Large intestine (tissue), 3 donors: ENCODE data around the gene RRAGA. TPM values are rescaled to one million over a fixed set of nuclear protein-coding genes. Genes with fewer than 3 reads are reported as not detected.
A peak's percentile ranks its signal among the peaks of the same experiment; 100 is the strongest.

Experiments used
- DNase-seq, 2 donors: peaks; one replicate each; pipeline versions ENCODE4 v3.0.0 to v3.0.0-alpha.2; 2013
- H3K27ac ChIP-seq: one replicate; pipeline ENCODE4 v1.5.1; 2013; ENCODE audit warnings: low read length
- H3K27me3 ChIP-seq: 2 replicates; pipeline ENCODE4 v1.6.1; 2013; ENCODE audit warnings: low read length; ENCODE audit not compliant: control insufficient read depth, insufficient read depth
- H3K36me3 ChIP-seq: 2 replicates; pipeline ENCODE4 v1.6.1; 2013; ENCODE audit warnings: low read length; ENCODE audit not compliant: control insufficient read depth, insufficient read depth
- H3K4me1 ChIP-seq: one replicate; pipeline ENCODE4 v1.6.1; 2013; ENCODE audit warnings: low read length; ENCODE audit not compliant: control insufficient read depth, insufficient read depth
- H3K4me3 ChIP-seq: one replicate; pipeline ENCODE4 v1.5.1; 2013; ENCODE audit warnings: low read length
- H3K9me3 ChIP-seq: one replicate; pipeline ENCODE4 v1.6.1; 2013; ENCODE audit warnings: mild to moderate bottlenecking, low read depth, low read length, moderate library complexity; ENCODE audit not compliant: control insufficient read depth
- WGBS: methylation state at CpG from one replicate; pipeline ENCODE4 v1.1.5; 2013; ENCODE audit warnings: low lambda C conversion rate; ENCODE audit not compliant: insufficient coverage; 5-methylcytosine and 5-hydroxymethylcytosine counted together
- polyA plus RNA-seq: library from polyadenylated mRNA; unstranded; fragments of 120-200 nt; gene quantifications from one replicate; pipeline ENCODE4 v1.2.1, GENCODE V29; 2013

The RRAGA gene
- polyA plus RNA-seq, 1 donor: 64.0 TPM

DNA sequence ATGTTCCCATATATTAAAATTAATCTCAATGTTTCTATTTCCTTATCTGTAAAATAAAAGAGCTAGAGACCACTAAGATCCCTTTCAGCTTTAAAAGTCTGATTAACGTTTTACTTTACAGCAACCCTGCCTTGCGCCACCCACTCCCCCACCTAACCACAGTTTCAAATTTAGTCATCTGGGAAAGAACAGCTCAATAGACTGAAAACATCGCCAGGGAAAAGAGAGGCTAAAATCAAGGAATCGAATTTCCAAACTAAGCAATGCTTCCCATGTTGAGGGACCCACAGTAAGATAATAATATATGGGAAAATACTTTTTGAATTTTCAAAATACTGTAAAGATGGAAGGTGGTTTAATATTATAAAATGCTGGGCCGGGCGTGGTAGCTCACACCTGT is 22.9 kb upstream of the RRAGA start:
- no peak for DNase-seq
- 98% methylated on average over 5 of the region's 6 CpGs for WGBS
- Histone ChIP-seq H3K27ac (no peak overlapping the region), H3K4me1 (no peaks in the 10 kb centered on the region), H3K36me3 (no peaks in the 10 kb centered on the region), H3K9me3 (no peaks in the 10 kb centered on the region), H3K27me3 (peaks cover 6% of the 10 kb centered on the region), H3K4me3 (no peak overlapping the region)

DNA sequence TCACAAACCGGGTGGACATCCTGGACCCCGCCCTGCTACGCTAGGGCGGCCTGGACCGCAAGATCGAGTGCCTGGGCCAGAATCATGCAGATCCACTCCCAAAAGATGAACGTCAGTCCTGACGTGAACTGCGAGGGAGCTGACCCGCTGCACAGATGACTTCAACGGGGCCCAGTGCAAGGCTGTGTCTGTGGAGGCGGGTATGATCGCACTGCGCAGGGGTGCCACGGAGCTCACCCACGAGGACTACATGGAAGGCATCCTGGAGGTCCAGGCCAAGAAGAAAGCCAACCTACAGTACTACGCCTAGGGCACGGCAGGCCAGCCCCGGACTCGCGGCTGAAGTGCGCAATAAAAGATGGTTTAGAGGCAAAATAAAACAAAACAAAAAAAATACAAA is 21.4 kb upstream of the RRAGA start:
- Histone ChIP-seq H3K4me1 (peaks cover 8% of the 10 kb centered on the region), H3K9me3 (no peaks in the 10 kb centered on the region), H3K27me3 (peaks cover 6% of the 10 kb centered on the region), H3K27ac (no peak overlapping the region), H3K36me3 (no peaks in the 10 kb centered on the region), H3K4me3 (no peak overlapping the region)
- DNase-seq: no peak
- no CpG with 5 or more reads among the region's 22 CpGs for WGBS

DNA sequence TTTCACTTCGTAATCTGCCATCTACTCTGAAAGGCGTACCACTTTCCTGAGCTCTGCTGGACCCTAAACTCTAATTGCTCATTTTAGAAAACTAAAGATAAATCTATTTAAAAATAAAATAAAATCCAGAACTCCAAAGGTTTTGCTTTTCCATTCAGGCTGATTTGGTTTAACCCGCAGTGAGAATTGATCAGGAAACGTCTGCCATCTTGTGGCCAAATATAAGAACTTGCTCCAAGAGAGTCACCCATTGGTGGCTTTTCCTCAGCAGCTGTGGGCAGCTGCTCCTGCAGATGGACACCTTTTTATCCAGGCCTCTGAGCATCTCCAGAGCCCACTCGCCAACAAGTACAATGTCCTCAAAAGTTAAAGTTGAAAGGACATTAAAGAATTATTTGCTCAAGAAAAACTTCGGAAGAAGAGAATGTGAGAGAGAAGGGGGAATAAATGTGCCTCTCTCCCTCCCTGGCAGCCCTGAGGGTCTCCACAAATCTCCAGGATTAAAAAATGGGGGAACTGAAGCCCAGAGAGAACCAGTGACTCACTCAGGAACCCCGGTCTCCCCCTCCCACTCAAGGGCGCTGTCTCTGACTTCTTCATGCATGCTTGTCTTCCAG is 20.3 kb upstream of the RRAGA start:
- H3K4me3 ChIP-seq: no peak overlapping the region
- no peak overlapping the region for H3K27ac ChIP-seq
- 30% methylated on average over 2 of the region's 8 CpGs for WGBS
- H3K4me1 ChIP-seq: peaks cover 9% of the 10 kb centered on the region
- H3K9me3 ChIP-seq: no peaks in the 10 kb centered on the region
- peak; percentile 37 to 42 for DNase-seq
- H3K36me3 ChIP-seq: no peaks in the 10 kb centered on the region
- H3K27me3 ChIP-seq: peaks cover 2% of the 10 kb centered on the region

- Histone ChIP-seq H3K9me3 (no peaks in the 10 kb centered on the region), H3K27ac (no peak overlapping the region)
Measured at GRCh38 chr9:19030899-19031298, 18.3 kb upstream of the RRAGA start.

GRCh38 chr9:19032406-19032805 is 16.8 kb upstream of the RRAGA start:
- peaks cover 2% of the 10 kb centered on the region for H3K27me3 ChIP-seq
- no peaks in the 10 kb centered on the region for H3K9me3 ChIP-seq
- H3K27ac ChIP-seq: no peak overlapping the region
- peaks cover 9% of the 10 kb centered on the region for H3K4me1 ChIP-seq
- peak in 1 of 2 donors; percentile 18 for DNase-seq
- WGBS: no CpG with 5 or more reads among the region's 14 CpGs
- H3K36me3 ChIP-seq: no peaks in the 10 kb centered on the region
- no peak overlapping the region for H3K4me3 ChIP-seq

More at GRCh38 chr9:19030899-19031298, 18.3 kb upstream of the RRAGA start:
- no peak for DNase-seq
- H3K4me1 ChIP-seq: peaks cover 9% of the 10 kb centered on the region
- peaks cover 2% of the 10 kb centered on the region for H3K27me3 ChIP-seq
- H3K4me3 ChIP-seq: no peak overlapping the region
- no CpG with 5 or more reads among the region's 1 CpG for WGBS
- H3K36me3 ChIP-seq: no peaks in the 10 kb centered on the region

- Histone ChIP-seq H3K36me3 (no peaks in the 10 kb centered on the region), H3K9me3 (no peaks in the 10 kb centered on the region), H3K4me1 (peaks cover 9% of the 10 kb centered on the region), H3K4me3 (no peak within 1 kb of the TSS), H3K27me3 (peaks cover 2% of the 10 kb centered on the region), H3K27ac (no peak within 1 kb of the TSS)
- DNase-seq: no peak
- no CpG with 5 or more reads among the region's 20 CpGs for WGBS
Measured at GRCh38 chr9:19033015-19033414, 16.2 kb upstream of the RRAGA start, which contains the start of gene SAXO1. Gene SAXO1, minus strand, starts transcription at chr9:19033209. Its CDS starts 301 bp downstream, at chr9:19032908.

DNA sequence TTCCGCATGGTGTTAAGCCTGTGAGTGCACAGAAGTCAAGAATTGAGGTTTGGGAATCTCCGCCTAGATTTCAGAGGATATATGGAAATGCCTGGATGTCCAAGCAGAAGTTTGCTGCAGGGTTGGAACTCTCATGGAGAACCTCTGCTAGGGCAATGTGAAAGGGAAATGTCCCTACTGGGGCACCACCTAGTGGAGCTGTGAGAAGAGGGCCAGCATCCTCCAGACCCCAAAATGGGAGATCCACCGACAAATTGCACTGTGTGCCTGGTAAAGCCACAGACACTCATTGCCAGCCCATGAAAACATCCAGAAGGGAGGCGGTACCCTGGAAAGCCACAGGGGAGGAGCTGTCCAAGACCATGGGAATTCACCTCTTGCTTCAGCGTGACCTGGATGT is 12.6 kb upstream of the RRAGA start:
- Histone ChIP-seq H3K36me3 (no peaks in the 10 kb centered on the region), H3K27ac (no peak overlapping the region), H3K4me3 (no peak overlapping the region), H3K9me3 (no peaks in the 10 kb centered on the region), H3K27me3 (peaks cover under 1% of the 10 kb centered on the region), H3K4me1 (peaks cover 9% of the 10 kb centered on the region)
- DNase-seq: no peak
- no CpG with 5 or more reads among the region's 5 CpGs for WGBS

GRCh38 chr9:19049917-19050636 is 850 bp downstream of the RRAGA start:
- Histone ChIP-seq H3K27ac (peak overlapping the region; percentile 94), H3K36me3 (no peaks in the 10 kb centered on the region), H3K27me3 (no peaks in the 10 kb centered on the region), H3K9me3 (no peaks in the 10 kb centered on the region), H3K4me3 (peak overlapping the region; percentile 88), H3K4me1 (peaks cover 12% of the 10 kb centered on the region)
- peak in 1 of 2 donors; percentile 65 for DNase-seq
- 0% methylated on average over 3 of the region's 33 CpGs for WGBS

GRCh38 chr9:19050637-19051591 is 1.7 kb downstream of the RRAGA start:
- DNase-seq: peak in 1 of 2 donors; percentile 27
- WGBS: 10% methylated on average over 4 of the region's 12 CpGs
- peaks cover 12% of the 10 kb centered on the region for H3K4me1 ChIP-seq
- H3K4me3 ChIP-seq: peak overlapping the region; percentile 88
- H3K36me3 ChIP-seq: no peaks in the 10 kb centered on the region
- no peaks in the 10 kb centered on the region for H3K9me3 ChIP-seq
- H3K27me3 ChIP-seq: no peaks in the 10 kb centered on the region
- peak overlapping the region; percentile 94 for H3K27ac ChIP-seq

GRCh38 chr9:19057033-19057432 is 7.8 kb downstream of the RRAGA start:
- H3K9me3 ChIP-seq: no peaks in the 10 kb centered on the region
- no peak overlapping the region for H3K27ac ChIP-seq
- H3K27me3 ChIP-seq: no peaks in the 10 kb centered on the region
- H3K4me3 ChIP-seq: no peak overlapping the region
- H3K4me1 ChIP-seq: no peaks in the 10 kb centered on the region
- peaks cover 34% of the 10 kb centered on the region for H3K36me3 ChIP-seq
- no peak for DNase-seq
